Mucosa of descending colon (tissue), 3 donors: ENCODE data around the gene WNK2. TPM values are rescaled to one million over a fixed set of nuclear protein-coding genes. Genes with fewer than 3 reads are reported as not detected.
A peak's percentile ranks its signal among the peaks of the same experiment; 100 is the strongest.

Experiments
- ATAC-seq: fragments of 200-7000 bp; cut with Tn5 transposase; one replicate; pipeline ENCODE4 v1.9.1; 2020; ENCODE audit warnings: mild to moderate bottlenecking, moderate library complexity
- DNase-seq, 3 donors: peaks; one replicate each; pipeline ENCODE4 v3.0.0-alpha.2; 2020
- H3K36me3 ChIP-seq: fragments of 200-600 bp; one replicate; pipeline ENCODE4 v1.8.0; 2021; ENCODE audit warnings: low read depth, mild to moderate bottlenecking
- H3K4me1 ChIP-seq: fragments of 200-600 bp; one replicate; pipeline ENCODE4 v1.8.0; 2021; ENCODE audit warnings: low read depth, mild to moderate bottlenecking
- H3K4me3 ChIP-seq: fragments of 200-600 bp; one replicate; pipeline ENCODE4 v1.8.0; 2021; ENCODE audit warnings: mild to moderate bottlenecking
- H3K9me3 ChIP-seq: fragments of 200-600 bp; one replicate; pipeline ENCODE4 v1.8.0; 2021; ENCODE audit warnings: mild to moderate bottlenecking
- intact Hi-C, 2 donors: fragments of 100-400 bp; cut with DNase I in 1 of 2; cut with micrococcal nuclease in 1 of 2; formaldehyde crosslinking; loops; one replicate each; pipeline versions ENCODE4 v1.11.0 to v1.11.1; 2022; cut with DNase I, micrococcal nuclease
- total RNA-seq, 3 donors: library from RNA; stranded (reverse); fragmentation: NEBNext Ultra II Directional in 2 of 3; extraction: Animal tissue kit (Norgen Biotek cat#: 25700) in 2 of 3; gene quantifications; one replicate each; pipeline versions ENCODE4 v1.2.1 to v1.2.4, GENCODE V29; 2021 to 2023
- TF ChIP-seq, protein P1 (sequence below): fragments of 200-600 bp; IDR thresholded peaks from one replicate; pipeline ENCODE4 v1.8.0; 2022; ENCODE audit warnings: antibody characterized with exemption, mild to moderate bottlenecking
- donor health status: DM: no; HTN: no; CAD: no; lungs with moderate emphysema.
- donor health status: DM: no; HTN: no; CAD: no.
- donor health status: DM: no; HTN: yes; CAD: no.

Gene WNK2
- total RNA-seq, 3 donors from 2014 or later = 175 to 276 (median 201) TPM

DNA sequence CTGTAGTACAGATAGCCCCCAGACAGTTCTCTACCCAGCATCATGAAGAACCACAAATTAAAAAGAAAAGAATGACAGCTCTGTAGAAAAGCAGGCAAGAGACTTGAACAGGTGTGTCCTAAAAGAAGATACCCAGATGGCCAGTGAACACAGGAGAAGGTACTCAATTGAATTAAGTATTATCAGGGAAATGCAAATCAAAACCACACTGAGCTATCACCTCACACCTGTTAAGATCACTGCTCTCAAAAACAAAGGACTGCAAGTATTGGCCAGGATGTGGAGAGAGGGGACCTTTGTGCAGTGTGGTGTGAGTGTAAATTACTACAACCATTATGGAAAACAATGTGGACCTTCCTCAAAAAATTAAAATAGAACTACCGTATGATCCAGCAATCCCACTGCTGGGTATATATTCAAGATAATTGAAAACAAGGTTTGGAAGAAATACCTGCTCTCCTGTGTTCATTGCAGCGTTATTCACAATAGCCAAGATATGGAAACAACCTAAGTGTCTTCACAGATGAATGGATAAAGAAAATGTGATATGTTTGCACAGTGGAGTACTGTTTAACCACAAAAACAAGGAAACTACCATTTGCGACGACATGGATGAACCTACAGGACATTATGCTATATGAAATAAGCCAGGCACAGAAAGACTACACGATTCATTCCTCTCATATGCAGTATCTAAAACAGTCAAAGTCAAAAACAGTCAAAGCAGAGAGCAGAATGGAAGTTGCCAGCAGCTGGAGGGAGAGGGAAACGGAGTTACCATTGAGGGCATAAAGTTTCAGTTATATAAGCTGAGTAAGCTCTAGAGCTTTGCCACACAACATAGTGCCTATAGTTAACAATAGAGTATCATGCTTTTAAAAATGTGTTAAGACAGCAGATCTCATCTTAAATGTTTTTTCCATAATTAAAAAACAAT, 102.6 kb downstream of the WNK2 start:
- no peak for DNase-seq

DNA sequence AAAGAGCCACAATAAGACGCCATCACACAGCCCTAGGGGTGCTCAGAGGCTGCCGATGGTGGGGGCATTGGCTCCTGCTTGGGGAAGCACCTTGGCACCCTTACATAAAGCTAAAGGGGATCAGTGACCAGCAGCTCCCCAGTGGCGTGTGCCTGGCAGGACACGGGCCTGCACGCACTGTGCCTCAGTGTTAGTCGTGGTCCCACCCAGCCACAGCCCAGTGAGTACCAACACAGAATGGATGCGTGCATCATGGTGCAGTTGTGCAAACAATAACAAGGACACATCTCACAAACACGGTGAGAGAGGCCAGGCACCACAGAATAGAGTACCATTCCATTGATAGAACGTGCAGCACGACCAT, 103.2 kb downstream of the WNK2 start:
- TF ChIP-seq, protein P1, sequence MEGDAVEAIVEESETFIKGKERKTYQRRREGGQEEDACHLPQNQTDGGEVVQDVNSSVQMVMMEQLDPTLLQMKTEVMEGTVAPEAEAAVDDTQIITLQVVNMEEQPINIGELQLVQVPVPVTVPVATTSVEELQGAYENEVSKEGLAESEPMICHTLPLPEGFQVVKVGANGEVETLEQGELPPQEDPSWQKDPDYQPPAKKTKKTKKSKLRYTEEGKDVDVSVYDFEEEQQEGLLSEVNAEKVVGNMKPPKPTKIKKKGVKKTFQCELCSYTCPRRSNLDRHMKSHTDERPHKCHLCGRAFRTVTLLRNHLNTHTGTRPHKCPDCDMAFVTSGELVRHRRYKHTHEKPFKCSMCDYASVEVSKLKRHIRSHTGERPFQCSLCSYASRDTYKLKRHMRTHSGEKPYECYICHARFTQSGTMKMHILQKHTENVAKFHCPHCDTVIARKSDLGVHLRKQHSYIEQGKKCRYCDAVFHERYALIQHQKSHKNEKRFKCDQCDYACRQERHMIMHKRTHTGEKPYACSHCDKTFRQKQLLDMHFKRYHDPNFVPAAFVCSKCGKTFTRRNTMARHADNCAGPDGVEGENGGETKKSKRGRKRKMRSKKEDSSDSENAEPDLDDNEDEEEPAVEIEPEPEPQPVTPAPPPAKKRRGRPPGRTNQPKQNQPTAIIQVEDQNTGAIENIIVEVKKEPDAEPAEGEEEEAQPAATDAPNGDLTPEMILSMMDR = no peak
- Histone ChIP-seq H3K4me1 (no peaks in the 10 kb centered on the region), H3K36me3 (no peaks in the 10 kb centered on the region), H3K9me3 (no peaks in the 10 kb centered on the region), H3K4me3 (no peak overlapping the region)
- no peak for DNase-seq
- intact Hi-C loops = no loop called here
- ATAC-seq = no peak

More for the DNA sequence above, 102.6 kb downstream of the WNK2 start:
- Histone ChIP-seq H3K36me3 (no peaks in the 10 kb centered on the region), H3K4me1 (no peaks in the 10 kb centered on the region), H3K9me3 (no peaks in the 10 kb centered on the region), H3K4me3 (no peak overlapping the region)
- intact Hi-C loops = no loop called here
- ATAC-seq = peak; percentile 6
- TF ChIP-seq, protein P1 = no peak

DNA sequence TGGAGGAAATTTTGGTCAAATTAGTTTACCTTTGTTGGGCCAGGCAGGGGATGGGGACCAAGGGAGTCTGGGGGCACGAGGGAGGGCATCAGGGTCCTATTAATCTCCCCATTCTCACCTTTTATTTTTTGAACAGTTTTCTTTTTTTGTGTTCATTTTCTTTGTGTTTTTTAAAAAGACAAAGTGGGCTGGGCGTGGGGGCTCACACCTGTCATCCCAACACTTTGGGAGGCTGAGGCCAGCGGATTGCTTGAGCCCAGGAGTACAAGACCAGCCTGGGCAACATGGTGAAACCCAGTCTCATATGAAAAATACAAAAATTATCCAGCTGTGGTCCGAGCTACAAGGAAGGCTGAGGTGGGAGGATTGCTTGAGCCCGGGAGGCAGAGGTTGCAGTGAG, 103.7 kb downstream of the WNK2 start:
- ATAC-seq (no peak), DNase-seq (no peak)
- TF ChIP-seq, protein P1 = no peak
- H3K36me3 ChIP-seq = no peaks in the 10 kb centered on the region
- no peaks in the 10 kb centered on the region for H3K9me3 ChIP-seq
- H3K4me3 ChIP-seq = no peak overlapping the region
- H3K4me1 ChIP-seq = no peaks in the 10 kb centered on the region
- intact Hi-C loops = no loop called here

DNA sequence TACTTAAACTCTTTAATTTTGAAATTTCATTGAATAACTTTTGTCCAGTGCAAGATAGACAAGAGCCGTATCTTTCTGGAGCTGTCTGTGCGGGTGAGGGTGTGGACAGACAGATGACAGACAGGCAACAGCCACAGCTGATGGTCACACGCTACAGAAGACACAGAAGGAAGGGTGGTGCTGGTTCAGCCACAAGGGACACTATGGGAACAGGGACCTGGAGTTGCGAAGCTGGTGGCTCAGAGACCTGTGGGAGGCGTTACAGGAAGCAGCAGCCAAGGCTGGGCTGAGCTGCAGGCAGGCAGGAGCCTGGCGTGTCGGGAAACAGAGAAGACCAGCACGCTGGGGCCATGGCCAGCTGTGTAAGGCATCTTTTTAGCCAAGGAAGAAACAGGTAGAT, 104.4 kb downstream of the WNK2 start:
- H3K36me3 ChIP-seq = no peaks in the 10 kb centered on the region
- ATAC-seq = peak; percentile 44
- H3K4me3 ChIP-seq = no peak overlapping the region
- H3K9me3 ChIP-seq = no peaks in the 10 kb centered on the region
- intact Hi-C loops = no loop called here
- peaks cover 1% of the 10 kb centered on the region for H3K4me1 ChIP-seq
- no peak for DNase-seq
- TF ChIP-seq, protein P1 = no peak

DNA sequence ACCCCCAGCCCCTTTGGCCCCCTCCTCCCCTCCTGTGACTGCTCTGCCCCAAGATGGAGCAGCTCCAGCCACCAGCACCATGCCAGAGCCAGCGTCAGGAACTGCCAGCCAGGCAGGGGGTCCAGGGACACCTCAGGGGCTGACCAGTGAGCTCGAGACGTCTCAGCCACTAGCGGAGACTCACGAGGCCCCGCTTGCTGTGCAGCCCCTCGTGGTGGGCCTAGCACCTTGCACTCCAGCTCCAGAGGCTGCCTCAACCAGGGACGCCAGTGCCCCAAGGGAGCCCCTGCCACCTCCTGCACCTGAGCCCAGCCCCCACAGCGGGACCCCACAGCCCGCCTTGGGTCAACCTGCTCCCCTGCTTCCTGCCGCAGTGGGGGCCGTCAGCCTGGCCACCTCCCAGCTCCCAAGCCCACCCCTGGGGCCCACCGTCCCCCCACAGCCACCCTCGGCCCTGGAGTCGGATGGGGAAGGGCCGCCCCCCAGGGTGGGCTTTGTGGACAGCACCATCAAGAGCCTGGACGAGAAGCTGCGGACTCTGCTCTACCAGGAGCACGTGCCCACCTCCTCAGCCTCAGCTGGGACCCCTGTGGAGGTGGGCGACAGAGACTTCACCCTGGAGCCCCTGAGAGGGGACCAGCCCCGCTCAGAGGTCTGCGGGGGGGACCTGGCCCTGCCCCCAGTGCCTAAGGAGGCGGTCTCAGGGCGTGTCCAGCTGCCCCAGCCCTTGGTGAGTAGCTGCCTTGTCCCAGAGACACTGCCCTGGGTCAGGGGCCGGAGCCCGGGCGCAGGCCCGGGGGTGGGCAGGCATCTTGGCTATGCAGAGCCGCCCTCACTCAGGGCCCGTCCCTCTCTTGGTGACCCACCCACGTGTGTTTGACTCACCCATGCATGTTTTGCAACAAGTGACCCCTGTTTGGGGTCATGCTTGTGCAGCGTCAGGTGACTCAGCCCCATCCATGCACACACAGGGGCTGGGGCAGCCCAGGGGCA, 105.2 kb downstream of the WNK2 start:
- TF ChIP-seq, protein P1 = no peak
- peak; percentile 3 for ATAC-seq
- DNase-seq = no peak
- Histone ChIP-seq H3K36me3 (no peaks in the 10 kb centered on the region), H3K4me3 (no peak overlapping the region), H3K4me1 (peaks cover 5% of the 10 kb centered on the region), H3K9me3 (no peaks in the 10 kb centered on the region)
- intact Hi-C loops = no loop called here
